ENCODE data around the gene CHST11.

CHST11 gene

DNA sequence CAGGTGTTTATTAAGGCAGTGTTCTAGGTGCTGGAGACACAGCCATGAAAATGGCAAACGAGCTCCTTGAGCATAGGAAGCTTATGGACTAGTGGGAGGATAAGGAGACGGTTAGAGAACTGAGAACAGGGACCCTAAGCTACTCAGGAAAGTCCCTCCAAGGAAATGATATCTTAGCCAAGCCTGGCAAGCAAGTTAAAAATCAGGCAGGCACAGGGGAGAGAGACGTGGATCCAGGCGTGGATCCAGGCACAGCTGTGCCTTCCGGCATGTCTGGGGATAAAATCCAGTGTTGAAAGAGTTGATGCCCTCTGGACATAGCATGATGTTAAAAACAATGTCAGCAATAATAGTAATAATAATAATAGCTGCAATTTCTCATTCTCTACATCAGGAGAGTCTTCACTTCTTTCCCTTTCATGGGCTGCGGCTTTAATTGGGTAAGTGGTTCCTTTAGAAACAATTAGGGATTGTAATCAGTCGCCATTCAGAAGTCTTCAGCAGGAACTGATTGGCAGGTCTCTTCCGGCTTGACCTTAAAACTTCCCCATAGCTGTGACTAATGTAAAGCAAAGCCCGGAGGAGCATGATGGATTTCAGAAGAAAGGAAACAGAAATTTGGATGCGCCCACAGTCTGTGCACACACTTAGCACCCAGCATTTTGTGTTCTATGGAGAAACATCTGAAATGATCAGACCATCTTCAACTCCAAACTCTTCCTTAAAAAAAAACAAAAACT lies 271.1 kb downstream of the CHST11 start:
- Histone ChIP-seq H3K4me3 (ENCODE audit: low read depth in 1 of 2, low read length in 2 of 2) (no peak overlapping the region), H3K36me3 (ENCODE audit: control insufficient read depth in 1 of 2, insufficient read depth in 2 of 2, low read length in 2 of 2) (no peaks in the 10 kb centered on the region), H3K9ac (ENCODE audit: low read depth in 1 of 2, low read length in 2 of 2) (no peak overlapping the region), H3K9me3 (ENCODE audit: control insufficient read depth in 1 of 2, low read length in 2 of 2) (no peaks in the 10 kb centered on the region), H3K27me3 (ENCODE audit: control insufficient read depth in 1 of 2, insufficient read depth in 2 of 2, low read length in 2 of 2) (no peaks in the 10 kb centered on the region), H3K27ac (ENCODE audit: low read depth, low read length) (no peak overlapping the region), H3K4me1 (ENCODE audit: control insufficient read depth in 1 of 2, insufficient read depth in 2 of 2, low read length in 2 of 2) (peaks cover 0 to 6% of the 10 kb centered on the region in 2 donors)

DNA sequence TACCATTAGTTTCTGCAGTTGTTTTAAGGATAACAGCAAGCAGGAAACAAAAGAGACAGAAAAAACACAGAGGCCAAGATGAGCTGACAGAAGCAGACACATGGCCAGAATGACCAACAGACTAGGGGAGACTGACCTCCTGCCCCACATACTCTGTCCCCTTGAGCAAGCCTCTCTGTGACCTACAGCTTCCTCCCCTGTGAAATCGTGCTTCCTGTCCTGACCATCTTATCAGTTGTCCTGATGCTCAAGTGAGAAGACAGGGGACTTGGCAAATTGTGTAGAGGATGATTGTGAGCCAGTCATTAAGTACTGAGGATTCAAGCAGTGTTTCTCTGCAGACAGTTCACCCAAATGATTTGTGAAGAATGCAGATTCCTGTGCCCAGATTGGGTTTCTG lies 272.3 kb downstream of the CHST11 start:
- Histone ChIP-seq H3K27me3 (ENCODE audit: control insufficient read depth in 1 of 2, insufficient read depth in 2 of 2, low read length in 2 of 2) (no peaks in the 10 kb centered on the region), H3K36me3 (ENCODE audit: control insufficient read depth in 1 of 2, insufficient read depth in 2 of 2, low read length in 2 of 2) (no peaks in the 10 kb centered on the region), H3K4me1 (ENCODE audit: control insufficient read depth in 1 of 2, insufficient read depth in 2 of 2, low read length in 2 of 2) (peaks cover 0 to 6% of the 10 kb centered on the region in 2 donors), H3K9me3 (ENCODE audit: control insufficient read depth in 1 of 2, low read length in 2 of 2) (no peaks in the 10 kb centered on the region), H3K9ac (ENCODE audit: low read depth in 1 of 2, low read length in 2 of 2) (no peak overlapping the region), H3K27ac (ENCODE audit: low read depth, low read length) (no peak overlapping the region), H3K4me3 (ENCODE audit: low read depth in 1 of 2, low read length in 2 of 2) (no peak overlapping the region)

DNA sequence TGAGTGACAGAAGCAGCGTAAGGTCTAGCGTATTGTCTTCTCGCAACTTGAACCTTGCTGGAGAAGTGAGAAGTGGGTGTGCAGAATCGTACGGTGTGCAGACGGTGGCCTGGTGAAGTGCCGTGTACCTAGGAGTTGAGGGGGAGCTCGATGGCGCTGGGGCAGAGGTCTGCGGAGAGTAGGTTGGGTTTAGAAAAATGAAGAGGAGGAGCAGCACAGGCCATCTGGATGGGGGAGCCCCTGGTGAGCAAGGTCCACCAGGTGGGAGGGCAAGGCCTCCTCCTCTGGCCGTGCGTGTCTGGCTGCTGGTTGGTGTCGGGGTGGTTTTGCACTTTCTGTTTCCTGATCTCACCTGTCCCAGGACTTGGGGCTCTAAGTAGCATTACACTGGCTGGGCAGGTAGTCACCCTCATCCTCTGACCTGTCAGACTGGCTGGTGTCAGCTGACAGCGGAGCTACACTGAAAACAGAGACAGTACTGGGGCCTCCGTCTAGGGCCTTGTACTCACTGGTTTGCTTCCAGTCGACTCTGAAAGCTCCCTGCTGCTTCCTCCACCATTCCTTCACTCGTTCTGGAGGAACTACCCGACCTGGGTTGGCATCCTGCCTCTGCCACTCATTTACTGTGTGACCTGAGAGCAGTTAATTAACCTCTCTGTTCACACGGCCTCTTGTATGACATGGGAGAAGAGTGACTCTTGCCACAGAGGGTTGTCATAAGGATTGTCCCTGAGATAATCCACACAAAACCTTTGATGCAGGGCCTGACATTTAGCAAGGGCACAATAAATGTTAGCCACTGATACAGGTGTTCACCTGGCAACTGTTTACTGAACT lies 273.1 kb downstream of the CHST11 start:
- Histone ChIP-seq H3K27ac (ENCODE audit: low read depth, low read length) (no peak overlapping the region), H3K36me3 (ENCODE audit: control insufficient read depth in 1 of 2, insufficient read depth in 2 of 2, low read length in 2 of 2) (no peaks in the 10 kb centered on the region), H3K9me3 (ENCODE audit: control insufficient read depth in 1 of 2, low read length in 2 of 2) (no peaks in the 10 kb centered on the region), H3K27me3 (ENCODE audit: control insufficient read depth in 1 of 2, insufficient read depth in 2 of 2, low read length in 2 of 2) (no peaks in the 10 kb centered on the region), H3K9ac (ENCODE audit: low read depth in 1 of 2, low read length in 2 of 2) (no peak overlapping the region), H3K4me3 (ENCODE audit: low read depth in 1 of 2, low read length in 2 of 2) (no peak overlapping the region), H3K4me1 (ENCODE audit: control insufficient read depth in 1 of 2, insufficient read depth in 2 of 2, low read length in 2 of 2) (peaks cover 0 to 6% of the 10 kb centered on the region in 2 donors)

DNA sequence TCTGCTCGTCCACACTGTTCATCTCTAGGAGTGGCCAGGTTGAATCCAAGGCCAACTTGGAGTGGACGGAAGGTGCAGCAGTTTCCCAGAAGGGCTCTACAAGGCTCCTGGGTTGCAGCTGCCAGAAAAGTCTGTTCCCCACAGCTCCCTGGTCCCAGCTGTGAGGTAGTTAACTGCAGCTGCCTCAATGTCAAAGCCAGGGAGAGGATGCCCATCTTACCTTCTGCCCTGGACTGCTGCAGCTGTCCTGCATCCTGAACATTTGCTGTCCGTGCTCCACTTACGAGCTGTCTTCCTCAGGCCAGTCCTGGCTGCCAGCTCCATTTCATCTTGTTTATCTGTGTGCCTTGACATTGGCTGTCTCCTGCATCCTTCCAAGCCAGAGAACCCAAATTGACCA lies 274.0 kb downstream of the CHST11 start:
- Histone ChIP-seq H3K27me3 (ENCODE audit: control insufficient read depth in 1 of 2, insufficient read depth in 2 of 2, low read length in 2 of 2) (no peaks in the 10 kb centered on the region), H3K9me3 (ENCODE audit: control insufficient read depth in 1 of 2, low read length in 2 of 2) (no peaks in the 10 kb centered on the region), H3K36me3 (ENCODE audit: control insufficient read depth in 1 of 2, insufficient read depth in 2 of 2, low read length in 2 of 2) (no peaks in the 10 kb centered on the region), H3K9ac (ENCODE audit: low read depth in 1 of 2, low read length in 2 of 2) (no peak overlapping the region), H3K4me3 (ENCODE audit: low read depth in 1 of 2, low read length in 2 of 2) (no peak overlapping the region), H3K4me1 (ENCODE audit: control insufficient read depth in 1 of 2, insufficient read depth in 2 of 2, low read length in 2 of 2) (peaks cover 0 to 6% of the 10 kb centered on the region in 2 donors), H3K27ac (ENCODE audit: low read depth, low read length) (no peak overlapping the region)

DNA sequence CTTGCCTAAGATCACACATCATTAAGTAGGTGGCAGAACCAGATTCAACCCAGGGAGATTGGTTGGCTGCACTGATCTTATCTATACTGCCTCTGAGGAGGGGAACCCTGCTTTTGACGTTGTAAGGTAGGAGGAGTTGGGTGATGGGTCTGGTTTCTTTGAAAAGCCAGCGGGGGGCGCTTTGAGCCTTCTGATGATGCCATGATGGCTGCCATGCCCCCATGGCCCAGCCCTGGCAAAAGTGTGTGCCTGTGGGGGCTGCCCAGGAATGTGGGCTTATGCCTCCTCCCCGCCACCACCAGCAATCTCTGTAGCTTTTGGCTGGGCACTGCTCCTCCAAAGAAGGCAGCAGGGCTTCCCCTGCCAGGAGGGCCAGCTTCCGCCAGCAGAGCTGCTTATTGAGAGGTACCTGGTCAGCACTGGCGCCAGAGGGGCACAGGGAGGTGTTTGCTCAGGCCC lies 277.0 kb downstream of the CHST11 start:
- Histone ChIP-seq H3K27me3 (ENCODE audit: control insufficient read depth in 1 of 2, insufficient read depth in 2 of 2, low read length in 2 of 2) (no peaks in the 10 kb centered on the region), H3K4me3 (ENCODE audit: low read depth in 1 of 2, low read length in 2 of 2) (no peak overlapping the region), H3K9me3 (ENCODE audit: control insufficient read depth in 1 of 2, low read length in 2 of 2) (no peaks in the 10 kb centered on the region), H3K27ac (ENCODE audit: low read depth, low read length) (no peak overlapping the region), H3K4me1 (ENCODE audit: control insufficient read depth in 1 of 2, insufficient read depth in 2 of 2, low read length in 2 of 2) (peaks cover 0 to 4% of the 10 kb centered on the region in 2 donors), H3K9ac (ENCODE audit: low read depth in 1 of 2, low read length in 2 of 2) (no peak overlapping the region), H3K36me3 (ENCODE audit: control insufficient read depth in 1 of 2, insufficient read depth in 2 of 2, low read length in 2 of 2) (no peaks in the 10 kb centered on the region)

DNA sequence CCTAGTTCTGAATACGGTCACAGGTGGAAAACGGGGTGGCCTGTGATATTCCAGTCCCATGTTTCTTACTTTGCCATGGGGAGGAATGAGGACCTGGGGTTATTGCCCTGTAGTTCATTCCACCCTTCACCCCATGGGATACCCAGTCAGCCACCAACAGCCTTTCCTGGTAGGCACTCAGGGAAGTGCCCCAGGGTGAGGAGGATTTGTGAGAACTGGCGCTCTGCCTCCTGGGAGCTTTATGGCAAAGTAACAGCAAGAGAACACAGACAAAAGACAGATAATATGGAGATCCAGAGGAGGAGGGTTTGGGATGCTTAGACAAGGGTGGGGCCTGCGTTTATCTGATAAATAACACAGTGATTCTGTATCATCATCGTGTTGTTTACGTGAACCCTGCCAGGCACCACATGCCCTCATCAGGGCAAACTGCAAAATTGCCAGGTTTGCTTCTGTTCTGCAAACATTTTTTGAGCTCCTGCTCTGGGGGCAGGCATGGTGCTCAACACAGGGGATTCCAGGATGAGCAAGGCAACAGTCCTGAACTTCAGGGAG lies 277.9 kb downstream of the CHST11 start:
- Histone ChIP-seq H3K27me3 (ENCODE audit: control insufficient read depth in 1 of 2, insufficient read depth in 2 of 2, low read length in 2 of 2) (no peaks in the 10 kb centered on the region), H3K4me1 (ENCODE audit: control insufficient read depth in 1 of 2, insufficient read depth in 2 of 2, low read length in 2 of 2) (peaks cover 0 to 5% of the 10 kb centered on the region in 2 donors), H3K9me3 (ENCODE audit: control insufficient read depth in 1 of 2, low read length in 2 of 2) (no peaks in the 10 kb centered on the region), H3K4me3 (ENCODE audit: low read depth in 1 of 2, low read length in 2 of 2) (no peak overlapping the region), H3K27ac (ENCODE audit: low read depth, low read length) (no peak overlapping the region), H3K9ac (ENCODE audit: low read depth in 1 of 2, low read length in 2 of 2) (no peak overlapping the region), H3K36me3 (ENCODE audit: control insufficient read depth in 1 of 2, insufficient read depth in 2 of 2, low read length in 2 of 2) (no peaks in the 10 kb centered on the region)

DNA sequence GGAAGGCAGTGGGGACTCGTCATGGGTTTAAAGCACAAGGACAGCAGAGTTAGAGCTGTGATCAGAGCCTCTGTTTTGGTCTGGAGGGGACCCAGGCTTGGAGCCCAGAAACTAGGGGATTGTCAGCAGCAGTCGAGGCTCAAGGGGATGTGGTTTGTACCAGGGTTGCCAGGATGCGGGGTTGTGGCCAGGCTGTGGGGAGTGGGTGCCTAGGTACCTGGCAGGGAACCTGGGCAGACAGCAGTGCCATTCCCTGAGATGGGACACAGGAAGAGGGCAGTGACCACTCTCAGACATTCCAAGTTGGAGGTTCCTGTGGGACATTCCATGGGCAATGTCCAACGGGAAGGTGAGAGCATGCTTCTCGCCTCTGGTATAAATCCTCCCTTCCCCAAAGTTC lies 279.1 kb downstream of the CHST11 start:
- H3K9ac ChIP-seq (ENCODE audit: low read depth in 1 of 2, low read length in 2 of 2) = no peak overlapping the region
- H3K4me1 ChIP-seq (ENCODE audit: control insufficient read depth in 1 of 2, insufficient read depth in 2 of 2, low read length in 2 of 2) = peaks cover 5% of the 10 kb centered on the region in 2 donors
- H3K27ac ChIP-seq (ENCODE audit: low read depth, low read length) = no peak overlapping the region

DNA sequence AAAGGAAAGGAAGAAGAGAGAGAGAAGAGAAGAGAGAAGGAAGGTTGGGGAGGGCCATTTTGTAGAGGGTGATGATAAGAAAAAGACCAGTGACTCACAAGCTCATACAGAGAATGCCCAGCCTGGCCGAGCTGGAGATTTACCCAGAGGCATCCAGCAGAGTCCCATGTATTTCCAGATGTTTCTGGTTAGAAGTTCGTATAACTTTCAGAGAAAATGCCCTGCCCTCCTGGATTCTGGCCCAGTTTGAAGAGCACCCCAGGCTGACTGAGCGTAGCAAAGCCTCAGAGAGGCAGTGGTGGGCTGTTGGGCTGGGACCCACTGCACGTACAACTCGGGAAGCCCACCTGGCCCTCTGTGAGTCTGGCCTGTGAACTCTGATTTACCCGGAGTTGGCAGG lies 279.6 kb downstream of the CHST11 start:
- H3K4me3 ChIP-seq (ENCODE audit: low read depth in 1 of 2, low read length in 2 of 2) = no peak overlapping the region
- H3K4me1 ChIP-seq (ENCODE audit: control insufficient read depth in 1 of 2, insufficient read depth in 2 of 2, low read length in 2 of 2) = peaks cover 5 to 10% of the 10 kb centered on the region in 2 donors
- no peak overlapping the region for H3K9ac ChIP-seq (ENCODE audit: low read depth in 1 of 2, low read length in 2 of 2)
- no peak overlapping the region for H3K27ac ChIP-seq (ENCODE audit: low read depth, low read length)
- H3K36me3 ChIP-seq (ENCODE audit: control insufficient read depth in 1 of 2, insufficient read depth in 2 of 2, low read length in 2 of 2) = no peaks in the 10 kb centered on the region
- no peaks in the 10 kb centered on the region for H3K27me3 ChIP-seq (ENCODE audit: control insufficient read depth in 1 of 2, insufficient read depth in 2 of 2, low read length in 2 of 2)
- no peaks in the 10 kb centered on the region for H3K9me3 ChIP-seq (ENCODE audit: control insufficient read depth in 1 of 2, low read length in 2 of 2)

More for the DNA sequence above, 279.1 kb downstream of the CHST11 start:
- H3K4me3 ChIP-seq (ENCODE audit: low read depth in 1 of 2, low read length in 2 of 2) = no peak overlapping the region
- H3K9me3 ChIP-seq (ENCODE audit: control insufficient read depth in 1 of 2, low read length in 2 of 2) = no peaks in the 10 kb centered on the region
- H3K36me3 ChIP-seq (ENCODE audit: control insufficient read depth in 1 of 2, insufficient read depth in 2 of 2, low read length in 2 of 2) = no peaks in the 10 kb centered on the region
- no peaks in the 10 kb centered on the region for H3K27me3 ChIP-seq (ENCODE audit: control insufficient read depth in 1 of 2, insufficient read depth in 2 of 2, low read length in 2 of 2)

DNA sequence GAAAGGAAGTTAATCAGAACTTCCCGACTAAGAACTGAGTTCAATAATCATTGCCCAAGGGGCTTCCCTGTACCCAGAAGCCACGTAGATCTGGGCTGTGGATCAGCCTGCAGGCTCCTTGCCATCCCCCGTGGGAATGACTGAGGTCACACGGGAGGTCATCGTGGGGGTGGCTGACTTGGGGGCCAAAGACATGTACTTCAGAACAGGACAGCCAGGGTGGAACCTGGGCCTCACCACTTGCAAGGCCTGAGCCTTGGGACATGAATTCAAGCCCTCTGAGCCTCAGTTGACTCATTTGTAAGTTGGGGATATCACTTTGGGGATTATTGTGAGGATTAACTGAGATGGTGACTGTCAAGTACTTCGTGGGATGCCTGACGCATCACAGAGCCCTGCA lies 280.4 kb downstream of the CHST11 start:
- no peak overlapping the region for H3K9ac ChIP-seq (ENCODE audit: low read depth in 1 of 2, low read length in 2 of 2)
- no peak overlapping the region for H3K4me3 ChIP-seq (ENCODE audit: low read depth in 1 of 2, low read length in 2 of 2)
- H3K9me3 ChIP-seq (ENCODE audit: control insufficient read depth in 1 of 2, low read length in 2 of 2) = no peaks in the 10 kb centered on the region
- H3K36me3 ChIP-seq (ENCODE audit: control insufficient read depth in 1 of 2, insufficient read depth in 2 of 2, low read length in 2 of 2) = no peaks in the 10 kb centered on the region
- H3K27me3 ChIP-seq (ENCODE audit: control insufficient read depth in 1 of 2, insufficient read depth in 2 of 2, low read length in 2 of 2) = no peaks in the 10 kb centered on the region
- H3K4me1 ChIP-seq (ENCODE audit: control insufficient read depth in 1 of 2, insufficient read depth in 2 of 2, low read length in 2 of 2) = peaks cover 10 to 13% of the 10 kb centered on the region in 2 donors
- H3K27ac ChIP-seq (ENCODE audit: low read depth, low read length) = no peak overlapping the region

DNA sequence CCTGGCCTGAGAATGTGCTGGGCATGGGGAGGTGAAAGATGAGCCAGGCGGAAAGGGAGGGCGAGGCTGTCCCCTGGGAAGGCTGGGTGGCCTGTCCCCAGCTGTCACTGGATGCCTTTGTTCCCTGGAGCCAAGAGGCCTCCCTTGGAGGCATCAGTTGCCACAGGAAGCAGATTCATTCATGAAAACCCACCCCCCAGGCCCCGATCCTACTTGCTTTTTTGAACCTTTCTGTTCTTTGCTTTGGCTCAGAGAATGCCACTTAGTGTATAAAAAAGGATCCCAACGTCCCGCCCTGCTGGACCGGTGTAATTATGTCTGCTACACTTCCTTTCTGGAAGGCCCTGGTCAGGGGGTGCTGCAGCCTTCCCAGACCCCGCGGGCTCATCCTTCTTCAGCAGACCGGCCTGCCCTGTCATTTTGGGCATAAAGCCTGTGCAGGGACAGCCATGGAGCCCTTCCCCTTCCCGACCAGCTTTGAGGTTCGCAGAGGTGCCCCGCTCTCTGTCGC lies 281.1 kb downstream of the CHST11 start:
- Histone ChIP-seq H3K27me3 (ENCODE audit: control insufficient read depth in 1 of 2, insufficient read depth in 2 of 2, low read length in 2 of 2) (no peaks in the 10 kb centered on the region), H3K9ac (ENCODE audit: low read depth in 1 of 2, low read length in 2 of 2) (no peak overlapping the region), H3K9me3 (ENCODE audit: control insufficient read depth in 1 of 2, low read length in 2 of 2) (no peaks in the 10 kb centered on the region), H3K27ac (ENCODE audit: low read depth, low read length) (no peak overlapping the region), H3K4me1 (ENCODE audit: control insufficient read depth in 1 of 2, insufficient read depth in 2 of 2, low read length in 2 of 2) (peaks cover 10 to 15% of the 10 kb centered on the region in 2 donors), H3K4me3 (ENCODE audit: low read depth in 1 of 2, low read length in 2 of 2) (no peak overlapping the region), H3K36me3 (ENCODE audit: control insufficient read depth in 1 of 2, insufficient read depth in 2 of 2, low read length in 2 of 2) (no peaks in the 10 kb centered on the region)
